H1 (cell line): Measurements from ENCODE around the gene SCAPER.

ENCODE experiments used
- ATF3 ChIP-seq: IDR thresholded peaks from 2 replicates; pipeline ENCODE4 v1.6.1; 2011; ENCODE audit warnings: low read depth, mild to moderate bottlenecking, low read length; ENCODE audit not compliant: insufficient read depth
- CREB1 ChIP-seq: IDR thresholded peaks from 2 replicates; pipeline ENCODE4 v1.6.1; 2012; ENCODE audit warnings: inconsistent platforms
- CTCF ChIP-seq, 3 experiments: IDR thresholded peaks; 1 replicate in 2 of 3; 2 replicates in 1 of 3; pipeline versions ENCODE4 v1.5.1 to v1.6.1; 2011; ENCODE audit warnings: low read length in 3 of 3, mild to moderate bottlenecking in 3 of 3, inconsistent platforms in 2 of 3, low read depth in 1 of 3, moderate library complexity in 1 of 3; ENCODE audit not compliant: insufficient read depth in 1 of 3; ENCODE audit errors: control extremely low read depth in 1 of 3
- JUN ChIP-seq: IDR thresholded peaks from 2 replicates; pipeline ENCODE4 v1.6.1; 2011; ENCODE audit warnings: low read depth, mild to moderate bottlenecking, improper control_type of control experiment, low read length
- MAX ChIP-seq: IDR thresholded peaks from 2 replicates; pipeline ENCODE4 v1.6.1; 2012; ENCODE audit warnings: inconsistent platforms
- POLR2A ChIP-seq, 2 experiments: IDR thresholded peaks; 1 replicate in 1 of 2; 2 replicates in 1 of 2; pipeline ENCODE4 v1.6.1; 2011; ENCODE audit warnings: low read depth in 2 of 2, low read length in 2 of 2, mild to moderate bottlenecking in 2 of 2; ENCODE audit errors: control extremely low read depth in 1 of 2
- POLR2AphosphoS5 ChIP-seq: IDR thresholded peaks from 2 replicates; pipeline ENCODE4 v1.6.1; 2011; ENCODE audit warnings: low read depth, low read length
- TCF12 ChIP-seq: IDR thresholded peaks from 2 replicates; pipeline ENCODE4 v1.6.1; 2011; ENCODE audit warnings: low read depth, mild to moderate bottlenecking, low read length

GRCh38 chr15:76448755-76449154, 456.4 kb downstream of the SCAPER start:
- TF ChIP-seq ATF3 (no peak), CREB1 (no peak), CTCF (IDR thresholded peaks at IDR 0.05; ENCODE audit: control extremely low read depth in 1 of 3, insufficient read depth in 1 of 3, low read depth in 1 of 3, low read length in 3 of 3) (no peak), POLR2A (IDR thresholded peaks at IDR 0.05; ENCODE audit: control extremely low read depth in 1 of 2, low read depth in 2 of 2, low read length in 2 of 2) (no peak), POLR2AphosphoS5 (no peak), TCF12 (no peak), JUN (no peak), MAX (no peak)
